Ovary (tissue), 9 donors: ENCODE measurements around the gene KIZ. TPM values are rescaled to one million over a fixed set of nuclear protein-coding genes. Genes with fewer than 3 reads are reported as not detected.

Source experiments
- DNase-seq, 5 donors: peaks; one replicate each; pipeline ENCODE4 v3.0.0-alpha.2; 2019 to 2020
- H3K27ac ChIP-seq, 2 donors: fragments of 200-600 bp; one replicate each; pipeline versions ENCODE4 v1.5.1 to v1.8.0; 2019 to 2022
- H3K27me3 ChIP-seq: fragments of 200-600 bp; one replicate; pipeline ENCODE4 v1.8.0; 2022
- H3K36me3 ChIP-seq: fragments of 200-600 bp; sonication (generic); one replicate; pipeline ENCODE4 v1.5.1; 2019
- H3K4me1 ChIP-seq: one replicate; pipeline ENCODE4 v1.8.1; 2013; ENCODE audit warnings: mild to moderate bottlenecking, moderate library complexity; ENCODE audit not compliant: insufficient read depth
- H3K4me3 ChIP-seq: fragments of 200-600 bp; sonication (generic); one replicate; pipeline ENCODE4 v1.5.1; 2017
- H3K9me3 ChIP-seq, 2 donors: fragments of 200-600 bp in 1 of 2; sonication (generic) in 1 of 2; one replicate each; pipeline versions ENCODE4 v1.5.1 to v1.8.1; 2013 to 2019; ENCODE audit warnings: mild to moderate bottlenecking in 1 of 2, moderate library complexity in 1 of 2
- CTCF ChIP-seq, 3 donors: fragments of 450-650 bp in 2 of 3; fragments of 200-600 bp in 1 of 3; IDR thresholded peaks; one replicate each; pipeline versions ENCODE4 v1.5.1 to v1.8.0; 2016 to 2022; ENCODE audit warnings: antibody characterized with exemption in 3 of 3, mild to moderate bottlenecking in 1 of 3
- EP300 ChIP-seq: sonication (generic); formaldehyde crosslinking; IDR thresholded peaks from one replicate; pipeline ENCODE4 v1.6.1; 2017; ENCODE audit warnings: antibody characterized with exemption
- POLR2A ChIP-seq: fragments of 450-650 bp; IDR thresholded peaks from one replicate; pipeline ENCODE4 v1.6.1; 2017; ENCODE audit warnings: antibody characterized with exemption, mild to moderate bottlenecking, moderate library complexity
- whole genome bisulfite sequencing, 3 donors: extraction: QIAGEN DNeasy Blood & Tissue Kit in 1 of 3; methylation state at CpG; one replicate each; pipeline versions ENCODE4 v1.1.5 to v1.1.7; 2013 to 2017; 5-methylcytosine and 5-hydroxymethylcytosine counted together
- intact Hi-C, 4 donors: fragments of 100-400 bp; cut with DNase I; formaldehyde crosslinking; loops; one replicate each; pipeline versions ENCODE4 v1.11.0 to v1.15.1; 2022 to 2023
- polyA plus RNA-seq, 2 donors: library from polyadenylated mRNA; stranded (reverse); fragments of 200-250 nt in 1 of 2; fragments of 350-450 nt in 1 of 2; fragmentation: Illumina TruSeq in 1 of 2; extraction: RNeasy Lipid Tissue Mini Kit (QIAGEN cat#74804) in 1 of 2; gene quantifications; one replicate each; pipeline ENCODE4 v1.2.3, GENCODE V29; 2013 to 2014
- small RNA-seq: library from RNA; depleted of rRNA; stranded (forward); fragments of <200 nt; gene quantifications from one replicate; pipeline ENCODE3, GENCODE V24; 2016
- total RNA-seq, 7 donors: library from RNA; depleted of rRNA in 2 of 7; stranded (reverse); fragments of >200 nt in 2 of 7; fragmentation: NEBNext Ultra II Directional in 3 of 7; extraction: Animal tissue kit (Norgen Biotek cat#: 25700) in 3 of 7; gene quantifications; one replicate each; pipeline versions ENCODE4 v1.1.0 to v1.2.4, GENCODE V29; 2016 to 2023
- donor health status: DM: no; HTN: no; CAD: no; lungs with moderate emphysema.
- donor health status: DM: no; HTN: no; CAD: no.
- donor health status: Bipolar disorder and iron deficiency.
- donor health status: DM: yes; HTN: yes; CAD: no.
- donor health status: DM: no; HTN: no; CAD: no.
- donor health status: DM: yes; HTN: yes; CAD: no.

KIZ gene
- total and polyA plus RNA-seq, 9 donors: 20.5 to 59.5 (median 42.1) TPM

DNA sequence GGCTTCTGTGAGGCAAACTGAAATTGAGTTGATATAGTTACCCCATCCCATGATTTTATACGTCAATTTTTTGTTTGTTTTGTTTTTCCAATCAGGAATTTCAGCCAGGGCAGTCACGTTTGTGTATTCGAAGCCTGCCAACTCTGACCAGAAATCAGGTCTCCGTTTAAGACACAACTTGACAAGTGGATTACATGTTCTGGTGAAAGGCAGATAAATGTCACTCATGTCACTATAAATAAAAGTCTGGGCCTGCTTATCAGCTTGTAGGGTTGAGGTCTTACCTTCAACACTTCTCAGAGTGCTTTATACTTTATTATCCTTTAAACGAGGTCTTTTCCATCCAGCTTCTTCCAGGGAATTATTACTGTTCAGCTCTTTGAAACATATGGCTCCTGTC is 168.9 kb downstream of the KIZ start:
- no peak overlapping the region for H3K27ac ChIP-seq
- no peaks in the 10 kb centered on the region for H3K9me3 ChIP-seq
- intact Hi-C loops: no loop called here
- no peaks in the 10 kb centered on the region for H3K36me3 ChIP-seq
- H3K4me1 ChIP-seq: no peaks in the 10 kb centered on the region
- WGBS, 3 donors: 44 to 54% (median 47%) methylated on average over 5 of the region's 5 CpGs
- H3K27me3 ChIP-seq: no peaks in the 10 kb centered on the region
- TF ChIP-seq CTCF (IDR thresholded peaks at IDR 0.05) (no peak), POLR2A (no peak), EP300 (no peak)
- H3K4me3 ChIP-seq: no peak overlapping the region
- DNase-seq: no peak

Small RNA genes lying within 50 kb of the gene (small RNA-seq; reads per million reads assigned to genes)
- gene RNA5SP477: not detected

Other genes with a start within 250 kb of the KIZ start
- under 1 TPM in 1 of 7 donors, not detected in 6; 0.72 TPM for gene LINC00237, start 19.7 kb upstream of the KIZ start, total RNA-seq
- not detected for gene LINC00237, start 19.7 kb upstream of the KIZ start, polyA plus RNA-seq
- gene XRN2, start 177.2 kb downstream of the KIZ start, total RNA-seq: 10 to 100 TPM; 47.6 to 64.8 (median 50.2) TPM
- gene XRN2, start 177.2 kb downstream of the KIZ start, polyA plus RNA-seq: 10 to 100 TPM; 35.8 to 65.8 TPM